Stomach (tissue), 9 donors: Measurements from ENCODE around the gene RPS14. TPM values are rescaled to one million over a fixed set of nuclear protein-coding genes. Genes with fewer than 3 reads are reported as not detected.

Experiments used
- DNase-seq, 2 donors: peaks; one replicate each; pipeline versions ENCODE4 v3.0.0 to v3.0.0-alpha.2; 2013 to 2019
- H3K27ac ChIP-seq, 5 donors: fragments of 200-600 bp in 4 of 5; sonication (generic) in 4 of 5; one replicate each; pipeline ENCODE4 v1.5.1; 2013 to 2019; ENCODE audit warnings: mild to moderate bottlenecking in 1 of 5, moderate library complexity in 1 of 5
- H3K27me3 ChIP-seq, 3 donors: fragments of 200-600 bp; sonication (generic); one replicate each; pipeline ENCODE4 v1.5.1; 2017 to 2019; ENCODE audit warnings: mixed run types in 1 of 3
- H3K36me3 ChIP-seq, 4 donors: fragments of 200-600 bp; sonication (generic); 1 replicate in 3 of 4; 2 replicates in 1 of 4; pipeline ENCODE4 v1.5.1; 2016 to 2019
- H3K4me1 ChIP-seq, 4 donors: fragments of 200-600 bp; sonication (generic); one replicate each; pipeline ENCODE4 v1.5.1; 2016 to 2019
- H3K4me3 ChIP-seq, 4 donors: fragments of 200-600 bp; sonication (generic) in 3 of 4; one replicate each; pipeline ENCODE4 v1.5.1; 2016 to 2019; ENCODE audit warnings: mild to moderate bottlenecking in 1 of 4
- H3K9me3 ChIP-seq, 4 donors: fragments of 200-600 bp; sonication (generic); one replicate each; pipeline ENCODE4 v1.5.1; 2016 to 2019
- EP300 ChIP-seq: sonication (generic); formaldehyde crosslinking; IDR thresholded peaks from one replicate; pipeline ENCODE4 v1.6.1; 2017; ENCODE audit warnings: antibody characterized with exemption
- POLR2A ChIP-seq, 4 donors: fragments of 450-650 bp; IDR thresholded peaks; one replicate each; pipeline ENCODE4 v1.6.1; 2016; ENCODE audit warnings: antibody characterized with exemption in 4 of 4, control low read depth in 2 of 4, mild to moderate bottlenecking in 1 of 4, moderate library complexity in 1 of 4
- POLR2AphosphoS5 ChIP-seq, 3 donors: sonication (generic); formaldehyde crosslinking; IDR thresholded peaks; one replicate each; pipeline ENCODE4 v1.6.1; 2016; ENCODE audit warnings: antibody characterized with exemption in 3 of 3
- WGBS, 5 donors: extraction: QIAGEN DNeasy Blood & Tissue Kit in 3 of 5; methylation state at CpG; one replicate each; pipeline versions ENCODE4 v1.1.5 to v1.1.7; 2013 to 2018; 5-methylcytosine and 5-hydroxymethylcytosine counted together
- intact Hi-C: fragments of 100-400 bp; cut with DNase I; formaldehyde crosslinking; loops from one replicate; pipeline ENCODE4 v1.15.1; 2023; ENCODE audit warnings: low total_unique reads
- polyA plus RNA-seq, 3 donors: library from polyadenylated mRNA; stranded (reverse); fragments of 200-250 nt; gene quantifications; one replicate each; pipeline ENCODE4 v1.2.3, GENCODE V29; 2013
- total RNA-seq, 5 donors: library from RNA; depleted of rRNA; stranded (reverse); fragments of >200 nt; gene quantifications; one replicate each; pipeline versions ENCODE4 v1.1.0 to v1.2.3, GENCODE V29; 2014 to 2016
- TF ChIP-seq, protein P1 (sequence below), 7 experiments: fragments of 450-650 bp in 4 of 7; fragments of 200-600 bp in 3 of 7; sonication (generic) in 3 of 7; IDR thresholded peaks; one replicate each; pipeline ENCODE4 v1.5.1; 2016 to 2019; ENCODE audit warnings: antibody characterized with exemption in 7 of 7, control low read depth in 2 of 7, mild to moderate bottlenecking in 1 of 7
- donor health status: healthy with polysubstance abuse.
- donor health status: Bipolar disorder and iron deficiency.
- donor health status: healthy.

The RPS14 gene
- total and polyA plus RNA-seq, 8 donors, result 899 to 6,427 (median 3,570) TPM

GRCh38 chr5:150498501-150498900 is 49.0 kb upstream of the RPS14 start:
- intact Hi-C loops, result no loop called here
- 52 to 74% (median 63%) methylated on average over 6 of the region's 6 CpGs for WGBS, 5 donors
- TF ChIP-seq POLR2A (IDR thresholded peaks at IDR 0.05), result no peak
- TF ChIP-seq, protein P1, sequence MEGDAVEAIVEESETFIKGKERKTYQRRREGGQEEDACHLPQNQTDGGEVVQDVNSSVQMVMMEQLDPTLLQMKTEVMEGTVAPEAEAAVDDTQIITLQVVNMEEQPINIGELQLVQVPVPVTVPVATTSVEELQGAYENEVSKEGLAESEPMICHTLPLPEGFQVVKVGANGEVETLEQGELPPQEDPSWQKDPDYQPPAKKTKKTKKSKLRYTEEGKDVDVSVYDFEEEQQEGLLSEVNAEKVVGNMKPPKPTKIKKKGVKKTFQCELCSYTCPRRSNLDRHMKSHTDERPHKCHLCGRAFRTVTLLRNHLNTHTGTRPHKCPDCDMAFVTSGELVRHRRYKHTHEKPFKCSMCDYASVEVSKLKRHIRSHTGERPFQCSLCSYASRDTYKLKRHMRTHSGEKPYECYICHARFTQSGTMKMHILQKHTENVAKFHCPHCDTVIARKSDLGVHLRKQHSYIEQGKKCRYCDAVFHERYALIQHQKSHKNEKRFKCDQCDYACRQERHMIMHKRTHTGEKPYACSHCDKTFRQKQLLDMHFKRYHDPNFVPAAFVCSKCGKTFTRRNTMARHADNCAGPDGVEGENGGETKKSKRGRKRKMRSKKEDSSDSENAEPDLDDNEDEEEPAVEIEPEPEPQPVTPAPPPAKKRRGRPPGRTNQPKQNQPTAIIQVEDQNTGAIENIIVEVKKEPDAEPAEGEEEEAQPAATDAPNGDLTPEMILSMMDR (IDR thresholded peaks at IDR 0.05), result no peak
- TF ChIP-seq EP300, result no peak
- no peak for TF ChIP-seq POLR2AphosphoS5 (IDR thresholded peaks at IDR 0.05)
- Histone ChIP-seq H3K4me1 (peaks cover 64 to 82% (median 73%) of the 10 kb centered on the region in 4 donors), H3K36me3 (no peaks in the 10 kb centered on the region), H3K4me3 (no peak overlapping the region), H3K27ac (peak overlapping the region in 4 of 5 donors; percentile 60 to 73 (median 71)), H3K9me3 (no peaks in the 10 kb centered on the region), H3K27me3 (no peaks in the 10 kb centered on the region)
- DNase-seq, result no peak

DNA sequence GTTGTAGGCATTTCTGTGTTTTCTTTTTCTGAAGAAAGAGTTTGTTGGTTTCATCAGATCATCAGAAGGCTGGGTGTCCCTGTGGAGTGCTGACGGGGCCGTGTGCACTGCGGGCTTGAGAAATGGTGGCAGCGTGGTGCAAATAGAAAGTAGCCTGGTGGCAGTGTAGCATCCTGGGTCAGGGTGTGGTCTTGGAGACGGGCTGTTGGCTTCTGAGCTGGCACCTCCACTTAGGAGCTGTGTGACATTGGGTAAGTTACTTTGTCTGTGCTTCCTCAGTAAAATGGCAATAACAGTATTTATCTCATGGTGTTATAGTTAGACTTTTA is 48.4 kb upstream of the RPS14 start:
- TF ChIP-seq EP300 (no peak), POLR2AphosphoS5 (IDR thresholded peaks at IDR 0.05) (no peak), POLR2A (IDR thresholded peaks at IDR 0.05) (no peak)
- TF ChIP-seq, protein P1 (IDR thresholded peaks at IDR 0.05), result no peak
- intact Hi-C loops, result no loop called here
- no peak for DNase-seq
- Histone ChIP-seq H3K4me3 (no peak overlapping the region), H3K9me3 (no peaks in the 10 kb centered on the region), H3K27ac (peak overlapping the region; percentile 12 to 73 (median 70)), H3K27me3 (no peaks in the 10 kb centered on the region), H3K36me3 (no peaks in the 10 kb centered on the region), H3K4me1 (peaks cover 58 to 80% (median 69%) of the 10 kb centered on the region in 4 donors)
- 69 to 83% (median 79%) methylated on average over 5 of the region's 5 CpGs for WGBS, 5 donors

- Histone ChIP-seq H3K4me1 (peaks cover 58 to 80% (median 70%) of the 10 kb centered on the region in 4 donors), H3K27ac (peak overlapping the region; percentile 12 to 73 (median 70)), H3K9me3 (no peaks in the 10 kb centered on the region), H3K4me3 (no peak overlapping the region), H3K27me3 (no peaks in the 10 kb centered on the region), H3K36me3 (peaks cover 0 to 3% (median 0%) of the 10 kb centered on the region in 4 donors)
- intact Hi-C loops, result no loop called here
- peak in 2 of 3 donors; percentile 59 to 82 for TF ChIP-seq POLR2AphosphoS5 (IDR thresholded peaks at IDR 0.05)
- TF ChIP-seq, protein P1 (IDR thresholded peaks at IDR 0.05), result no peak
- WGBS, 5 donors, result 48 to 74% (median 50%) methylated on average over 6 to 14 of the region's 14 CpGs
- peak; percentile 68 to 82 for DNase-seq
Observed at GRCh38 chr5:150497274-150497988, 47.9 kb upstream of the RPS14 start.

- TF ChIP-seq, protein P1 (IDR thresholded peaks at IDR 0.05), result no peak
- TF ChIP-seq POLR2AphosphoS5 (IDR thresholded peaks at IDR 0.05) (no peak), EP300 (no peak), POLR2A (IDR thresholded peaks at IDR 0.05) (no peak)
- 64 to 79% (median 71%) methylated on average over 4 of the region's 4 CpGs for WGBS, 5 donors
- no peak overlapping the region for H3K4me3 ChIP-seq
- no peaks in the 10 kb centered on the region for H3K9me3 ChIP-seq
- peak overlapping the region in 4 of 5 donors; percentile 60 to 73 (median 71) for H3K27ac ChIP-seq
- peaks cover 0 to 4% (median 1%) of the 10 kb centered on the region in 4 donors for H3K36me3 ChIP-seq
- intact Hi-C loops, result no loop called here
- H3K27me3 ChIP-seq, result no peaks in the 10 kb centered on the region
- DNase-seq, result no peak
- H3K4me1 ChIP-seq, result peaks cover 60 to 80% (median 70%) of the 10 kb centered on the region in 4 donors
Observed at GRCh38 chr5:150496534-150496933, 47.0 kb upstream of the RPS14 start.
